Esophagus muscularis mucosa (tissue), 3 donors: Measurements from ENCODE around the gene CMBL.
A peak's percentile ranks its signal among the peaks of the same experiment; 100 is the strongest.

ENCODE experiments used
- POLR2A ChIP-seq: fragments of 450-650 bp; IDR thresholded peaks from one replicate; pipeline ENCODE4 v1.6.1; 2017; ENCODE audit warnings: antibody characterized with exemption, moderate library complexity, mild to moderate bottlenecking, low read depth
- TF ChIP-seq, protein P1 (sequence below), 3 experiments: fragments of 200-600 bp in 2 of 3; fragments of 450-650 bp in 1 of 3; sonication (generic) in 2 of 3; IDR thresholded peaks; one replicate each; pipeline ENCODE4 v1.5.1; 2017 to 2019; ENCODE audit warnings: antibody characterized with exemption in 3 of 3, mild to moderate bottlenecking in 2 of 3, moderate library complexity in 1 of 3

- TF ChIP-seq, protein P1, sequence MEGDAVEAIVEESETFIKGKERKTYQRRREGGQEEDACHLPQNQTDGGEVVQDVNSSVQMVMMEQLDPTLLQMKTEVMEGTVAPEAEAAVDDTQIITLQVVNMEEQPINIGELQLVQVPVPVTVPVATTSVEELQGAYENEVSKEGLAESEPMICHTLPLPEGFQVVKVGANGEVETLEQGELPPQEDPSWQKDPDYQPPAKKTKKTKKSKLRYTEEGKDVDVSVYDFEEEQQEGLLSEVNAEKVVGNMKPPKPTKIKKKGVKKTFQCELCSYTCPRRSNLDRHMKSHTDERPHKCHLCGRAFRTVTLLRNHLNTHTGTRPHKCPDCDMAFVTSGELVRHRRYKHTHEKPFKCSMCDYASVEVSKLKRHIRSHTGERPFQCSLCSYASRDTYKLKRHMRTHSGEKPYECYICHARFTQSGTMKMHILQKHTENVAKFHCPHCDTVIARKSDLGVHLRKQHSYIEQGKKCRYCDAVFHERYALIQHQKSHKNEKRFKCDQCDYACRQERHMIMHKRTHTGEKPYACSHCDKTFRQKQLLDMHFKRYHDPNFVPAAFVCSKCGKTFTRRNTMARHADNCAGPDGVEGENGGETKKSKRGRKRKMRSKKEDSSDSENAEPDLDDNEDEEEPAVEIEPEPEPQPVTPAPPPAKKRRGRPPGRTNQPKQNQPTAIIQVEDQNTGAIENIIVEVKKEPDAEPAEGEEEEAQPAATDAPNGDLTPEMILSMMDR (IDR thresholded peaks at IDR 0.05): peak in 2 of 3 experiments; percentile 33 to 35
- no peak for TF ChIP-seq POLR2A
These were observed 25.7 kb upstream of the CMBL start for GRCh38 chr5:10333154-10334006.
